Adipocyte (in vitro differentiated cells): Measurements from ENCODE around the gene ZNF48.
A peak's percentile ranks its signal among the peaks of the same experiment; 100 is the strongest.

Source experiments
- DNase-seq: peaks from one replicate; pipeline ENCODE4 v3.0.0-alpha.2; 2015; ENCODE audit warnings: low read depth
- H3K27me3 ChIP-seq: replicated peaks from 2 replicates; pipeline ENCODE4 v1.7.0; 2013; ENCODE audit warnings: mild to moderate bottlenecking, low read length, moderate library complexity; ENCODE audit not compliant: control insufficient read depth, insufficient read depth
- H3K36me3 ChIP-seq: 2 replicates; pipeline ENCODE4 v1.7.0; 2013; ENCODE audit warnings: low read length, mild to moderate bottlenecking, moderate library complexity; ENCODE audit not compliant: control insufficient read depth, insufficient read depth, severe bottlenecking
- H3K4me1 ChIP-seq: 2 replicates; pipeline ENCODE4 v1.7.0; 2013; ENCODE audit warnings: mild to moderate bottlenecking, low read length, moderate library complexity; ENCODE audit not compliant: control insufficient read depth, insufficient read depth
- H3K4me3 ChIP-seq: 2 replicates; pipeline ENCODE4 v1.7.0; 2013; ENCODE audit warnings: mild to moderate bottlenecking, low read length, moderate library complexity
- H3K9ac ChIP-seq: 2 replicates; pipeline ENCODE4 v1.7.0; 2013; ENCODE audit warnings: mild to moderate bottlenecking, low read length, moderate library complexity
- H3K9me3 ChIP-seq: 2 replicates; pipeline ENCODE4 v1.7.0; 2013; ENCODE audit warnings: mild to moderate bottlenecking, low read length, moderate library complexity; ENCODE audit not compliant: control insufficient read depth

ZNF48 gene

DNA sequence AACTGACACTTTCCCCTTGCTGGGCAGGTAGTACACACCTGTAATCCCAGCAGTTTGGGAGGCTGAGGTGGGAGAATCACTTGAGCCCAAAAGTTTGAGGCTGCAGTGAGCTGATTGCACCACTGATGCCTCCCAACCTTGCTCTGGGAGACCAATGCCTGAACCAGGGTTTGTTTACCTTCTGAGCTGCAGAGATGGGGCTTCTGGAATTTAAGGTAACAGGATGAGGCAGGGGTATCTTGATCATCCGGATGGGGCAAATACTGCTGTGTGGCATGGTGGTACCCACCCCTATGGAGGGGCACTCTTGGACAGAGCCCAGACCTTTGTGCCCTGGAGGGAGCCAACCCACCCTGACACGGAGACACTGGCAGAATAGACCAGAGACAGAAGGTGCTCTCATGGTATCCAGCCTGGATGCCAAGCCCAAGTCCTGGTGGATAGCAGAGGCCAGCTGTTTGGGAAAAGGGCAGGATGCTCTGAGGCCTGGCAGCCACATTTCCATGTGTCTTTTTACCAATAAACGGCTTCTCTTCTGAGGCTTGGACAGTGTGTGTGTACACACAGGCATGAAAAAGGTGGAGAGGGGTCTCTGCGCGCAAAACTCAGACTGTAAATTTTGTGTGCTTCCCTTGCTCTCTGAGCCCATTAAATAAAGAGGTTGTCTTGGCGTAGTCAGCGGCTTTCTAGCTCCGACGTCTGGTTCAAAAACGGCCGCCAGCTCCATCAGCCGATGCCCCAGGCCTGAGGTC, 4.4 kb downstream of the ZNF48 start:
- peaks cover 6% of the 10 kb centered on the region for H3K4me1 ChIP-seq
- H3K4me3 ChIP-seq: peak overlapping the region; percentile 90
- no peak for DNase-seq
- H3K9me3 ChIP-seq: no peaks in the 10 kb centered on the region
- peaks cover 8% of the 10 kb centered on the region for H3K36me3 ChIP-seq
- H3K27me3 ChIP-seq: no peaks in the 10 kb centered on the region
- H3K9ac ChIP-seq: peak overlapping the region; percentile 94

- DNase-seq: no peak
- Histone ChIP-seq H3K4me1 (peaks cover 3% of the 10 kb centered on the region), H3K9ac (no peak overlapping the region), H3K4me3 (no peak overlapping the region), H3K36me3 (peaks cover 8% of the 10 kb centered on the region), H3K9me3 (no peaks in the 10 kb centered on the region), H3K27me3 (no peaks in the 10 kb centered on the region)
Measured at GRCh38 chr16:30401768-30402425, 6.7 kb downstream of the ZNF48 start.

GRCh38 chr16:30406795-30407101, 11.5 kb downstream of the ZNF48 start:
- peaks cover 6% of the 10 kb centered on the region for H3K36me3 ChIP-seq
- H3K4me1 ChIP-seq: peaks cover 23% of the 10 kb centered on the region
- no peaks in the 10 kb centered on the region for H3K9me3 ChIP-seq
- H3K27me3 ChIP-seq: no peaks in the 10 kb centered on the region
- no peak for DNase-seq
- peak overlapping the region; percentile 95 for H3K9ac ChIP-seq
- peak overlapping the region; percentile 88 for H3K4me3 ChIP-seq

DNA sequence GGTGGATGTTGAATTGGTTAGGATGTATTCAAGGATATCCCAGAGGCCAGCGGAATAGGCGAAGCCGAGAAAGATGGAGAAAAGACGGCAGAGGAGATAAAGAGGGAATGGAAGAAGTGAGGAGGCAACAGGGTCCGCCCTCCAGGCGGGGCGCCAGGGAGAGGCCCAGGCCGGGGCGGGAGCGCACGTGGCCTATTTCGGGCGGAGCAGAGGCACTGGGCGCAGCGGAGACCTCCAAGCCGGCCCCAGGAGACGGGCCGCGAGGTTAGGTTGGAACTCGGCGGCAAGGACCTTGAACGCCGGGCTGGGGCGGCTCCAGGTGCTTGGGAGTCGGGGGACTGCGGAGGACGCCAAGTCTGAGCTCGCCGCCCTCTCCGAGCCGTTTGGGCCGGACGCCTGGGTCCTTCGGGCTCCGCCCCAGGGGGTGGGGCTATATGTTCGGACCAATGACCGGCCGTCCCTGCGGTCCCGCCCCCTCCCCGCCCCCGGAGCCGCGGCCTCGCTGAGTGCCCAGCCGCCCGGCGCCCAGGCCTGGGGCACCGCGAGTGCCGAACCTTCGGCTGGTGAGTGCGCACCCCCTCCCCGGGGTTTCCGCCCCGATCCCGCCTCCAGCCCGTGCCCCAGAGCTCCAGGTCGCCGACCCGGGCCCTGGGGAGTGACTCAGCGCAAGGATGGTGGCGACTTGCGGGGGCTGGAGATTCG, 12.0 kb downstream of the ZNF48 start, which contains the start of gene ZNF771:
Gene ZNF771, plus strand, starts transcription at position 505 of the 702 bp plus-strand sequence. CDS start 448 bp downstream, outside the sequence.
- no peaks in the 10 kb centered on the region for H3K9me3 ChIP-seq
- DNase-seq: peak; percentile 97
- peak within 1 kb of the TSS; percentile 88 for H3K4me3 ChIP-seq
- H3K27me3 ChIP-seq: no peaks in the 10 kb centered on the region
- peak within 1 kb of the TSS; percentile 95 for H3K9ac ChIP-seq
- peaks cover 23% of the 10 kb centered on the region for H3K4me1 ChIP-seq
- H3K36me3 ChIP-seq: peaks cover 10% of the 10 kb centered on the region

DNA sequence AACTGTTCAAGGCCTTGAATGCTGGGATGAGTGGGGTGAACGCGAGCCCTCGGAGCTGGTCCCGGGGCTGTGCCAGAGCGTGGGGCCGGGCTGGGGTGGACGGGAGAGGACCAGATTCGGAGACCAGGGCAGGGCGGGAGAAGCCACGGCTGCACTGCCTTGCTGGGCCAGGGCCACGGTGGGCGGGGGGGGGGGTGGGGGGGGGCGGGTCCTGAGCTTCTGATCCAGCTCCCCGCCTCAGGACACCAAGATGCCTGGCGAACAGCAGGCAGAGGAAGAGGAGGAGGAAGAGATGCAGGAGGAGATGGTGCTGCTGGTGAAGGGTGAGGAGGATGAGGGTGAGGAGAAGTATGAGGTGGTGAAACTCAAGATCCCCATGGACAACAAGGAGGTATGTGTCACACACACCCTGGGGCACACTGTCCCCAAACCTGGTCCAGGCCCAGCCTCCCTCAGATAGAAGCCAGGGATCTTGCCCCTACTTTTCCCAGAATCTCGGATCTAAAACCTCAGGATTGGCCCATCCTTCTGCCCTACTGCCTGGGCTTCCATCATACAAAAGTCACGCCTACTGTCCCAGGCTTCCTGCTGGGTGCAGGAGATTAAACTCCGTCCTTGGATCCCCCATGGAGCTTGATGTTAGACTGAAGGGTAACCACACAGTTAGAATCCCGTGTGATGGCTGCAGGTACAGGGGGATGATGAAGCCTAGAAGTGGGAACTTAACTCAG, 12.7 kb downstream of the ZNF48 start:
- peak; percentile 70 for DNase-seq
- Histone ChIP-seq H3K4me1 (peaks cover 23% of the 10 kb centered on the region), H3K27me3 (no peaks in the 10 kb centered on the region), H3K4me3 (peak overlapping the region; percentile 88), H3K36me3 (peaks cover 11% of the 10 kb centered on the region), H3K9me3 (no peaks in the 10 kb centered on the region), H3K9ac (peak overlapping the region; percentile 95)

DNA sequence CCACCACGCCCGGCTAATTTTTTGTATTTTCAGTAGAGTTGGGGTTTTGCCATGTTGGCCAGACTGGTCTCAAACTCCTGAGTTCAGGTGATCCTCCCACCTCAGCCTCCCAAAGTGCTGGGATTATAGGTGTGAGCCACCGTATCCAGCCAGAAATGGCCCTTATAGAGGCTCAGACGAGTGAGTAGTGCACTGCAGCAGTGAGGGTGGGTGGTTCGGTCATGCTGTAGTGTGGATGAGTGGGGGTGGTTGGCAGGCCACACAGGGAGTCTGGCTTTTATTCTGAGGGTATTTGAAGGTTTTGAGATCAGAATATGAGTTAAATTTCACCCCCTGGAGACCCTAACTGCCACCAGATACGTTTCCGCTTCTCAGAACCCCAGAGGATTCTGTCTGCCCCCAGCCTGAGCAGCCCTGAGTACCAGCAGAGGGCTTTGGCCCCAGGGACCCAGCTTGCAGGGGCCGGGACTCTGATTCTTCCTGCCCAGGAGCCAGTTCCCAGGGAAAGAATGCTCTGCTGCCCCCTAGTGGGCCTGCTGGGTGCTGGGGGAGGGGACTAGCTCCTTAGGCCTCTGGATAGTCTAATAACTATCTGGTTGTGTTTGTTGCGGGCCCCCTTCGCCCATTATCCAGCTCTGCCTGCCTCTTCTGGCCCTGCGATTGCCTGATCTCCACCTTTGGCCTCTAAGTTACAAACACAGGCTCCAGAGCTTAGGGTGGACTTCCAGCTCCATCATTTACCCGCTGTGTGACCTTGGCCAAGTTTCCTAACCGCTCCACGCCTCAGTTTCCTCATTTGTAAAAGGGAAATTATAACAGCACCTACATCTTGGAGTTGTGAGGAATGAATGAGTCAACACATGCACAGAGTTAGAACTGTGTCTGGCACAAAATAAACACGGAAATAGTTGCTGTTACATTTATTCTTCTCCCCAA, 14.2 kb downstream of the ZNF48 start:
- no peaks in the 10 kb centered on the region for H3K9me3 ChIP-seq
- H3K9ac ChIP-seq: peak overlapping the region; percentile 63
- peaks cover 24% of the 10 kb centered on the region for H3K36me3 ChIP-seq
- H3K4me1 ChIP-seq: peaks cover 23% of the 10 kb centered on the region
- H3K27me3 ChIP-seq: no peaks in the 10 kb centered on the region
- peak overlapping the region; percentile 48 for H3K4me3 ChIP-seq
- peak; percentile 95 for DNase-seq

DNA sequence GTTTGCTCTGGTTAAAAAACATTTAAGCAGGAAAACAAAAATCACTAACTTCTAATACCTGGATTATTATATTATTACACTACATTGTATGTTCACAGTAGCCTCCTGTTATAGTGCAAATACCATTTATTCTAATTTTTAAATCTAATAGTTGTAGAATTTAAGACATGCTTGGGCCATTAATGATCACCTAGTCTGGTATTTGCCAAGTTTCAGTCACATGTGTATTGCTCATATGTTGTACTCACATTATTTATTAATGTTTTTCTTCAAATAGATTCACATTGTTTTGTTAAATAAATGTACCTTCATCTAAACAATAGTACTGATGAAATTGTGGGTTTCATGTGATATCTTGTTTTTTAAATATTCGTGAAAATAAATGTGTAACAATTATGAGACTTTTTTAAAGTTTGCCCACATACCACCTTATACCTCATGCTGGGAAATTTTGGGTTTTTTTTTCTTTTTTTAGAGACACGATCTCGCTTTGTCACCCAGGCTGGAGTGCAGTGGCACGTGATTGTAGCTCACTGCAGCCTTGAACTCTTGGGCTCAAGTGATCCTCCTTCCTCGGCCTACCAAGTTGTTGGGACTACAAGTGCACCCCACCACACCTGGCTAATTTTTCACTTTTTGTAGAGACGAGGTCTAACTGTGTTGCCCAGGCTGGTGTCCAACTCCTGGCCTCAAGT, 18.0 kb downstream of the ZNF48 start:
- Histone ChIP-seq H3K27me3 (no peaks in the 10 kb centered on the region), H3K9me3 (no peaks in the 10 kb centered on the region), H3K36me3 (peaks cover 24% of the 10 kb centered on the region), H3K4me3 (no peak overlapping the region), H3K9ac (no peak overlapping the region), H3K4me1 (peaks cover 18% of the 10 kb centered on the region)
- no peak for DNase-seq

GRCh38 chr16:30414159-30414558, 18.9 kb downstream of the ZNF48 start:
- Histone ChIP-seq H3K9me3 (no peaks in the 10 kb centered on the region), H3K4me3 (no peak overlapping the region), H3K4me1 (peaks cover 9% of the 10 kb centered on the region), H3K36me3 (peaks cover 24% of the 10 kb centered on the region), H3K27me3 (no peaks in the 10 kb centered on the region), H3K9ac (no peak overlapping the region)
- no peak for DNase-seq

GRCh38 chr16:30416047-30416603, 20.9 kb downstream of the ZNF48 start:
- H3K9me3 ChIP-seq: no peaks in the 10 kb centered on the region
- no peak overlapping the region for H3K9ac ChIP-seq
- H3K4me3 ChIP-seq: no peak overlapping the region
- H3K36me3 ChIP-seq: peaks cover 24% of the 10 kb centered on the region
- no peaks in the 10 kb centered on the region for H3K27me3 ChIP-seq
- no peak for DNase-seq
- H3K4me1 ChIP-seq: peaks cover 3% of the 10 kb centered on the region
